HepG2 (cell line): ENCODE measurements around the gene MEX3C. TPM values are rescaled to one million over a fixed set of nuclear protein-coding genes. Genes with fewer than 3 reads are reported as not detected.

Source experiments
- ATM ChIP-seq: fragments of 450-650 bp; IDR thresholded peaks from 2 replicates; pipeline ENCODE4 v1.7.1; 2017; ENCODE audit warnings: mild to moderate bottlenecking, borderline replicate concordance
- BORCS8-MEF2B ChIP-seq: sonication (generic); formaldehyde crosslinking; IDR thresholded peaks from 2 replicates; pipeline ENCODE4 v1.8.0; 2022; ENCODE audit warnings: mild to moderate bottlenecking, missing genetic modification reagents
- CREB1 ChIP-seq, 2 experiments: fragments of 450-650 bp in 1 of 2; IDR thresholded peaks; 2 replicates each; pipeline ENCODE4 v1.6.1; 2016 to 2017; ENCODE audit warnings: control low read depth in 1 of 2, mild to moderate bottlenecking in 1 of 2, missing compliant biosample characterization in 1 of 2, missing genetic modification characterization in 1 of 2
- GATAD2A ChIP-seq: IDR thresholded peaks from 2 replicates; pipeline ENCODE4 v1.6.1; 2016
- HOXA5 ChIP-seq: sonication (generic); formaldehyde crosslinking; IDR thresholded peaks from 2 replicates; pipeline ENCODE4 v1.4.0; 2020; ENCODE audit warnings: missing genetic modification reagents
- KAT8 ChIP-seq: IDR thresholded peaks from 2 replicates; pipeline ENCODE4 v1.6.1; 2016; ENCODE audit warnings: missing genetic modification reagents, missing compliant biosample characterization
- KMT2A ChIP-seq: sonication (generic); formaldehyde crosslinking; IDR thresholded peaks from 2 replicates; pipeline ENCODE4 v1.4.0; 2020; ENCODE audit warnings: missing genetic modification reagents
- MTA3 ChIP-seq: sonication (generic); formaldehyde crosslinking; IDR thresholded peaks from 2 replicates; pipeline ENCODE4 v1.4.0; 2020; ENCODE audit warnings: missing genetic modification reagents
- NBN ChIP-seq: fragments of 450-650 bp; conservative IDR thresholded peaks from 2 replicates; pipeline ENCODE4 v1.6.1; 2017
- RXRA ChIP-seq: sonication (generic); formaldehyde crosslinking; IDR thresholded peaks from 2 replicates; pipeline ENCODE4 v1.5.1; 2020; ENCODE audit warnings: missing genetic modification reagents
- SRY ChIP-seq: sonication (generic); formaldehyde crosslinking; IDR thresholded peaks from 2 replicates; pipeline ENCODE4 v1.8.0; 2022; ENCODE audit warnings: mild to moderate bottlenecking, missing genetic modification reagents
- STAT5B ChIP-seq: sonication (generic); formaldehyde crosslinking; IDR thresholded peaks from 2 replicates; pipeline ENCODE4 v1.4.0; 2020; ENCODE audit warnings: missing genetic modification reagents
- ZFP90 ChIP-seq: sonication (generic); formaldehyde crosslinking; IDR thresholded peaks from 2 replicates; pipeline ENCODE4 v1.8.0; 2022; ENCODE audit warnings: missing genetic modification reagents, mild to moderate bottlenecking, inconsistent platforms, borderline replicate concordance
- ZNF367 ChIP-seq: sonication (generic); formaldehyde crosslinking; IDR thresholded peaks from 2 replicates; pipeline ENCODE4 v1.4.0; 2020; ENCODE audit warnings: missing genetic modification reagents, borderline replicate concordance
- ZNF546 ChIP-seq: sonication (generic); formaldehyde crosslinking; conservative IDR thresholded peaks from 2 replicates; pipeline ENCODE4 v1.8.1; 2023; ENCODE audit warnings: mild to moderate bottlenecking, missing genetic modification reagents
- ZNF792 ChIP-seq: IDR thresholded peaks from 2 replicates; pipeline ENCODE4 v1.6.1; 2016
- ZSCAN31 ChIP-seq: sonication (generic); formaldehyde crosslinking; IDR thresholded peaks from 2 replicates; pipeline ENCODE4 v1.5.0; 2020; ENCODE audit warnings: low read depth, mild to moderate bottlenecking, missing genetic modification reagents
- polyA plus RNA-seq, 8 experiments: library from polyadenylated mRNA; depleted of rRNA in 3 of 8; stranded (reverse) in 7 of 8; unstranded in 1 of 8; fragments of >200 nt; fragmentation: Illumina TruSeq in 4 of 8; extraction: Trizol in 4 of 8; gene quantifications; 2 replicates each; pipeline versions ENCODE4 v1.2.1 to v1.2.3, GENCODE V29; 2011 to 2016; ENCODE audit warnings: low read depth in 4 of 8, missing spikeins in 1 of 8, mixed read lengths in 1 of 8; ENCODE audit not compliant: insufficient read depth in 1 of 8
- total RNA-seq, 5 experiments: library from RNA; depleted of rRNA; stranded (reverse); fragments of >200 nt; fragmentation: Illumina TruSeq; extraction: Trizol; gene quantifications; 2 replicates each; pipeline ENCODE4 v1.2.3, GENCODE V29; 2016; ENCODE audit warnings: low read depth in 1 of 5
- TF ChIP-seq, protein P1 (sequence below): sonication (generic); formaldehyde crosslinking; IDR thresholded peaks from 2 replicates; pipeline ENCODE4 v1.8.0; 2022; ENCODE audit warnings: missing genetic modification reagents, mild to moderate bottlenecking, inconsistent platforms, borderline replicate concordance
- TF ChIP-seq, protein P2 (sequence below): sonication (generic); formaldehyde crosslinking; IDR thresholded peaks from 2 replicates; pipeline ENCODE4 v1.5.1; 2020; ENCODE audit warnings: mild to moderate bottlenecking, missing genetic modification reagents, borderline replicate concordance
- TF ChIP-seq, protein P3 (sequence below): sonication (generic); formaldehyde crosslinking; IDR thresholded peaks from 2 replicates; pipeline ENCODE4 v1.5.1; 2020; ENCODE audit warnings: missing genetic modification reagents, mild to moderate bottlenecking, borderline replicate concordance
- TF ChIP-seq, protein P4 (sequence below): sonication (generic); formaldehyde crosslinking; IDR thresholded peaks from 2 replicates; pipeline ENCODE4 v1.5.0; 2020; ENCODE audit warnings: missing genetic modification reagents, mild to moderate bottlenecking, borderline replicate concordance
- TF ChIP-seq, protein P5 (sequence below): sonication (generic); formaldehyde crosslinking; IDR thresholded peaks from 2 replicates; pipeline ENCODE4 v1.4.0; 2020; ENCODE audit warnings: mild to moderate bottlenecking, missing genetic modification reagents

MEX3C gene
- total and polyA plus RNA-seq, 2 of the 13 experiments (the other 11 are each of a cell fraction or from before 2014, with no cell fraction given) = 34.8 to 36.4 TPM

DNA sequence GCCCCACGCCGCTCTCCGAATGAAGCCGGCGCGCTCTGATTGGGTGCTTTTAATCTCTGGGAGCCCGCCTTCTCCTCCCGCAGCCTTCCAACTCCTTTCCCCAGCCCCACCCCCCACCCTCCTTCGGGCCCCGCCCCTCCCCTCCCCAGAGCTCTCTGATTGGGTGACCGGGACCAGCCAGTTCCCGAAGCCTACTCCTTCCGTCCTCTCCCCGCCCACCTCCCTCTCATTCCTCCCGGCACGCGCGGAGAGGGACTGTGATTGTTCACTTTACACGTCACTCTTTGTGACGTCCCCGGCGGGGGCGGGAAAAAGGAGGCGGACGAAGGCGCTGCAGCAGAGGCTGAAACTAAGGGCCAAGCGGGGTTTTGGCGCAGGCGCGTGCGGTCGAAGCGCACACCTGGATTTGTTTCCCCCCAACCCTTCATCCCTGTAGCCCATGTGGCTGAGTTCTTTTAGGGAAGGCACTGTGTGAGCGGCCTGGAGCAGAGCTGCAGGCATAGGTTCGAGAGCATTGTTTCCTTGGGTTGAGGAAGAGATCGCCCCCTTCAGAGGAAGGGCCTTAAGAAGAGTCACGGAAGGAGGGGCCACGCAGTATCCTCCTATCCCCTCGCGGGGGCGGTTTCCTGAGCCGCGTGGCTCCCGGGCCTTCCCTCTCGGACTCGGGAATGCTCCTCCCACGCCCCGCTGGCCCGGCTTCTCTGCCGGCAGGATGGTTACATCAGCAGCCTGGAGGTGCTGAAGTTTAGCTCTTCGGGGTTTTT lies at the start of gene MEX3C (continued):
- TF ChIP-seq ZSCAN31 (peak; percentile 62; the same call in 1 of the 2 replicates), ZNF367 (no peak), ZNF546 (peak; percentile 61; the same call in 1 of the 2 replicates), RXRA (CRISPR knock-in tag) (peak; percentile 75; the same call in 1 of the 2 replicates), NBN (no peak), SRY (CRISPR knock-in tag) (peak; percentile 94), CREB1 (IDR thresholded peaks at IDR 0.05) (peak; percentile 97), CREB1 (CRISPR knock-in tag; IDR thresholded peaks at IDR 0.05) (peak; percentile 98), BORCS8-MEF2B (CRISPR knock-in tag) (peak; percentile 90), ATM (no peak), MTA3 (CRISPR knock-in tag) (no peak), GATAD2A (CRISPR knock-in tag) (peak; percentile 69), KAT8 (CRISPR knock-in tag) (peak; percentile 72), HOXA5 (CRISPR knock-in tag) (peak; percentile 52), KMT2A (CRISPR knock-in tag) (0 out of 2 replicates have a peak, but pooled peaks have one; percentile 27), STAT5B (CRISPR knock-in tag) (0 out of 2 replicates have a peak, but pooled peaks have one; percentile 26), ZNF792 (no peak), ZFP90 (CRISPR knock-in tag) (no peak)
- TF ChIP-seq, protein P1, sequence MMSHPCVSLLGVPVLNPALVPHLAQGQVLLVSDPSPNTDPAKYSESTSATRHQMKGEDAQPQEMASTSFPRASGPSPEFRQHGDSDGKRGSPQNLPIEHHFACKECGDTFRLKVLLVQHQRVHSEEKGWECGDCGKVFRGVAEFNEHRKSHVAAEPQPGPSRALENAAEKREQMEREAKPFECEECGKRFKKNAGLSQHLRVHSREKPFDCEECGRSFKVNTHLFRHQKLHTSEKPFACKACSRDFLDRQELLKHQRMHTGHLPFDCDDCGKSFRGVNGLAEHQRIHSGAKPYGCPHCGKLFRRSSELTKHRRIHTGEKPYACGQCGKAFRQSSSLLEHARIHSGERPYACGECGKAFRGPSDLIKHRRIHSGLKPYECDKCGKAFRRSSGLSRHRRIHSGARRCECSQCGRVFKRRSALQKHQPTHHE (CRISPR knock-in tag) = peak; percentile 42; the same call in 1 of the 2 replicates
- TF ChIP-seq, protein P2, sequence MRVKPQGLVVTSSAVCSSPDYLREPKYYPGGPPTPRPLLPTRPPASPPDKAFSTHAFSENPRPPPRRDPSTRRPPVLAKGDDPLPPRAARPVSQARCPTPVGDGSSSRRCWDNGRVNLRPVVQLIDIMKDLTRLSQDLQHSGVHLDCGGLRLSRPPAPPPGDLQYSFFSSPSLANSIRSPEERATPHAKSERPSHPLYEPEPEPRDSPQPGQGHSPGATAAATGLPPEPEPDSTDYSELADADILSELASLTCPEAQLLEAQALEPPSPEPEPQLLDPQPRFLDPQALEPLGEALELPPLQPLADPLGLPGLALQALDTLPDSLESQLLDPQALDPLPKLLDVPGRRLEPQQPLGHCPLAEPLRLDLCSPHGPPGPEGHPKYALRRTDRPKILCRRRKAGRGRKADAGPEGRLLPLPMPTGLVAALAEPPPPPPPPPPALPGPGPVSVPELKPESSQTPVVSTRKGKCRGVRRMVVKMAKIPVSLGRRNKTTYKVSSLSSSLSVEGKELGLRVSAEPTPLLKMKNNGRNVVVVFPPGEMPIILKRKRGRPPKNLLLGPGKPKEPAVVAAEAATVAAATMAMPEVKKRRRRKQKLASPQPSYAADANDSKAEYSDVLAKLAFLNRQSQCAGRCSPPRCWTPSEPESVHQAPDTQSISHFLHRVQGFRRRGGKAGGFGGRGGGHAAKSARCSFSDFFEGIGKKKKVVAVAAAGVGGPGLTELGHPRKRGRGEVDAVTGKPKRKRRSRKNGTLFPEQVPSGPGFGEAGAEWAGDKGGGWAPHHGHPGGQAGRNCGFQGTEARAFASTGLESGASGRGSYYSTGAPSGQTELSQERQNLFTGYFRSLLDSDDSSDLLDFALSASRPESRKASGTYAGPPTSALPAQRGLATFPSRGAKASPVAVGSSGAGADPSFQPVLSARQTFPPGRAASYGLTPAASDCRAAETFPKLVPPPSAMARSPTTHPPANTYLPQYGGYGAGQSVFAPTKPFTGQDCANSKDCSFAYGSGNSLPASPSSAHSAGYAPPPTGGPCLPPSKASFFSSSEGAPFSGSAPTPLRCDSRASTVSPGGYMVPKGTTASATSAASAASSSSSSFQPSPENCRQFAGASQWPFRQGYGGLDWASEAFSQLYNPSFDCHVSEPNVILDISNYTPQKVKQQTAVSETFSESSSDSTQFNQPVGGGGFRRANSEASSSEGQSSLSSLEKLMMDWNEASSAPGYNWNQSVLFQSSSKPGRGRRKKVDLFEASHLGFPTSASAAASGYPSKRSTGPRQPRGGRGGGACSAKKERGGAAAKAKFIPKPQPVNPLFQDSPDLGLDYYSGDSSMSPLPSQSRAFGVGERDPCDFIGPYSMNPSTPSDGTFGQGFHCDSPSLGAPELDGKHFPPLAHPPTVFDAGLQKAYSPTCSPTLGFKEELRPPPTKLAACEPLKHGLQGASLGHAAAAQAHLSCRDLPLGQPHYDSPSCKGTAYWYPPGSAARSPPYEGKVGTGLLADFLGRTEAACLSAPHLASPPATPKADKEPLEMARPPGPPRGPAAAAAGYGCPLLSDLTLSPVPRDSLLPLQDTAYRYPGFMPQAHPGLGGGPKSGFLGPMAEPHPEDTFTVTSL = peak; percentile 75
- TF ChIP-seq, protein P3, sequence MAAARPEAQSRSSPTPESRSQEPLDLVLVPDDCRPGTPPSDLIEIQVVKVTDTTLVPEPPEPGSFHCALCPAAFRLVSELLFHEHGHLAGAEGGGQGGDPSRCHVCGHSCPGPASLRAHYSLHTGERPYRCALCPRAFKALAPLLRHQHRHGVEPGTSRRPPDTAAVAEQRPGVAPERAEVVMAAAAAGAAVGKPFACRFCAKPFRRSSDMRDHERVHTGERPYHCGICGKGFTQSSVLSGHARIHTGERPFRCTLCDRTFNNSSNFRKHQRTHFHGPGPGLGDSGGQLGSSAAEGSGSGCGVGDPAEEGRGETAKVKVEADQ (CRISPR knock-in tag) = peak; percentile 45; the same call in 1 of the 2 replicates
- TF ChIP-seq, protein P4, sequence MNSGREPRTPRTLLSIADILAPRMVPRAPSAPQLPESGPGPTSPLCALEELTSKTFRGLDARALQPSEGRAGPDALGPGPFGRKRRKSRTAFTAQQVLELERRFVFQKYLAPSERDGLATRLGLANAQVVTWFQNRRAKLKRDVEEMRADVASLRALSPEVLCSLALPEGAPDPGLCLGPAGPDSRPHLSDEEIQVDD (CRISPR knock-in tag) = no peak; the same call in 1 of the 2 replicates
- TF ChIP-seq, protein P5, sequence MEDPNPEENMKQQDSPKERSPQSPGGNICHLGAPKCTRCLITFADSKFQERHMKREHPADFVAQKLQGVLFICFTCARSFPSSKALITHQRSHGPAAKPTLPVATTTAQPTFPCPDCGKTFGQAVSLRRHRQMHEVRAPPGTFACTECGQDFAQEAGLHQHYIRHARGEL = no peak
